MM.1S (cell line): Measurements from ENCODE around the gene GTF2IRD1.

Experiments
- CTCF ChIP-seq: fragments of 300-600 bp; sonication (generic); IDR thresholded peaks from 2 replicates; pipeline ENCODE4 v1.5.1; 2016; ENCODE audit warnings: antibody characterized with exemption, low read length, mixed read lengths
- EZH2 ChIP-seq: fragments of 300-600 bp; sonication (generic); optimal IDR thresholded peaks from 2 replicates; pipeline ENCODE3; 2017; ENCODE audit warnings: low read depth, mild to moderate bottlenecking, antibody characterized with exemption, low read length, mixed read lengths

GRCh38 chr7:74575083-74575784 is 121.5 kb downstream of the GTF2IRD1 start:
- no peak for TF ChIP-seq CTCF
- TF ChIP-seq EZH2 = no peak
